GM23248 (cell line): ENCODE data around the gene TBCCD1. TPM values are rescaled to one million over a fixed set of nuclear protein-coding genes. Genes with fewer than 3 reads are reported as not detected.
"Not testable (repeated sequence)": the region's sequence is repeated elsewhere in the genome, so short reads cannot be mapped to it uniquely, and the experiment has no call there.

ENCODE experiments used
- DNase-seq: peaks from one replicate; pipeline ENCODE4 v3.0.0-alpha.2; 2015
- H2AFZ ChIP-seq: fragments of 200-600 bp; sonication (generic); 2 replicates; pipeline ENCODE4 v1.6.1; 2016; ENCODE audit warnings: antibody characterized with exemption
- H3F3A ChIP-seq: fragments of 200-600 bp; sonication (generic); 2 replicates; pipeline ENCODE4 v1.6.1; 2016; ENCODE audit warnings: mild to moderate bottlenecking, antibody characterized with exemption, mixed run types; ENCODE audit not compliant: insufficient read depth
- H3K27ac ChIP-seq: fragments of 200-600 bp; sonication (generic); 2 replicates; pipeline ENCODE4 v1.5.1; 2016; ENCODE audit warnings: mild to moderate bottlenecking
- H3K27me3 ChIP-seq: fragments of 200-600 bp; sonication (generic); replicated peaks from 2 replicates; pipeline ENCODE4 v1.6.1; 2016; ENCODE audit warnings: mild to moderate bottlenecking; ENCODE audit not compliant: insufficient read depth
- H3K36me3 ChIP-seq: fragments of 200-600 bp; sonication (generic); 2 replicates; pipeline ENCODE4 v1.6.1; 2016; ENCODE audit warnings: low read depth, mild to moderate bottlenecking
- H3K4me1 ChIP-seq: fragments of 200-600 bp; sonication (generic); 2 replicates; pipeline ENCODE4 v1.6.1; 2016; ENCODE audit warnings: mild to moderate bottlenecking; ENCODE audit not compliant: insufficient read depth
- H3K4me2 ChIP-seq: fragments of 200-600 bp; sonication (generic); one replicate; pipeline ENCODE4 v1.6.1; 2016; ENCODE audit warnings: mild to moderate bottlenecking; ENCODE audit not compliant: unreplicated experiment
- H3K4me3 ChIP-seq: fragments of 200-600 bp; sonication (generic); 2 replicates; pipeline ENCODE4 v1.5.1; 2016; ENCODE audit warnings: mild to moderate bottlenecking
- H3K79me2 ChIP-seq: fragments of 200-600 bp; sonication (generic); 2 replicates; pipeline ENCODE4 v1.6.1; 2016; ENCODE audit warnings: mild to moderate bottlenecking; ENCODE audit not compliant: insufficient read depth
- H3K9ac ChIP-seq: fragments of 200-600 bp; sonication (generic); 2 replicates; pipeline ENCODE4 v1.6.1; 2016; ENCODE audit warnings: mild to moderate bottlenecking
- H3K9me2 ChIP-seq: fragments of 200-600 bp; sonication (generic); 2 replicates; pipeline ENCODE4 v1.6.1; 2016; ENCODE audit warnings: mixed run types, mild to moderate bottlenecking, moderate library complexity; ENCODE audit not compliant: insufficient read depth
- H3K9me3 ChIP-seq: fragments of 200-600 bp; sonication (generic); one replicate; pipeline ENCODE4 v1.6.1; 2017; ENCODE audit warnings: low read depth
- H4K20me1 ChIP-seq: fragments of 200-600 bp; sonication (generic); 2 replicates; pipeline ENCODE4 v1.6.0; 2016; ENCODE audit not compliant: insufficient read depth
- EZH2 ChIP-seq: fragments of 200-600 bp; sonication (generic); IDR thresholded peaks from 2 replicates; pipeline ENCODE4 v1.6.1; 2018; ENCODE audit warnings: antibody characterized with exemption, mild to moderate bottlenecking; ENCODE audit not compliant: insufficient read depth, poor library complexity, severe bottlenecking
- EZH2phosphoT487 ChIP-seq: fragments of 200-600 bp; sonication (generic); IDR thresholded peaks from 2 replicates; pipeline ENCODE4 v1.6.1; 2018; ENCODE audit warnings: antibody characterized with exemption, moderate library complexity, mild to moderate bottlenecking, low read depth; ENCODE audit not compliant: insufficient read depth
- WGBS, 2 experiments: methylation state at CpG; one replicate each; pipeline ENCODE4 v1.1.6; 2015 to 2017; ENCODE audit warnings: low lambda C conversion rate in 2 of 2, low coverage in 1 of 2; ENCODE audit errors: missing lambda C conversion rate in 2 of 2; 5-methylcytosine and 5-hydroxymethylcytosine counted together
- in situ Hi-C: fragments of 300-500 bp; cut with MboI; formaldehyde crosslinking; loops from 2 replicates; pipeline ENCODE4 v1.15.0; 2020
- polyA plus RNA-seq: library from polyadenylated mRNA; unstranded; fragments of >200 nt; fragmentation: Nextera tagmentation; extraction: Ambion mirVana; gene quantifications from 2 replicates; pipeline ENCODE4 v1.2.1, GENCODE V29; 2016
- total RNA-seq: library from RNA; depleted of rRNA; stranded (reverse); fragments of >200 nt; shearing (Covaris generic); gene quantifications from 2 replicates; pipeline ENCODE4 v1.2.3, GENCODE V29; 2014

The TBCCD1 gene
- total and polyA plus RNA-seq, 2 experiments from 2014 or later = 14.6 to 15.6 TPM

GRCh38 chr3:186589121-186589520, 22.0 kb upstream of the TBCCD1 start:
- H3K27me3 ChIP-seq = no peaks in the 10 kb centered on the region
- H3K79me2 ChIP-seq = no peaks in the 10 kb centered on the region
- in situ Hi-C loops = no loop called here
- H4K20me1 ChIP-seq = no peaks in the 10 kb centered on the region
- 24 to 29% methylated on average over 3 of the region's 3 CpGs for WGBS, 2 experiments
- H3K36me3 ChIP-seq = peaks cover 16% of the 10 kb centered on the region
- no peaks in the 10 kb centered on the region for H3K9me3 ChIP-seq
- no peak overlapping the region for H3K4me2 ChIP-seq
- H3K27ac ChIP-seq = no peak overlapping the region
- TF ChIP-seq EZH2phosphoT487 (no peak), EZH2 (no peak)
- no peak overlapping the region for H3K4me3 ChIP-seq
- DNase-seq = peak; percentile 61
- H3K9ac ChIP-seq = no peak overlapping the region
- no peak overlapping the region for H2AFZ ChIP-seq
- H3F3A ChIP-seq = peaks cover 22% of the 10 kb centered on the region
- peaks cover 10% of the 10 kb centered on the region; the same call in 1 of the 2 replicates for H3K4me1 ChIP-seq
- H3K9me2 ChIP-seq = no peaks in the 10 kb centered on the region

GRCh38 chr3:186588632-186589031, 21.5 kb upstream of the TBCCD1 start:
- in situ Hi-C loops = no loop called here
- peaks cover 14% of the 10 kb centered on the region; the same call in 1 of the 2 replicates for H3K4me1 ChIP-seq
- H3F3A ChIP-seq = peaks cover 27% of the 10 kb centered on the region
- no peaks in the 10 kb centered on the region for H3K9me2 ChIP-seq
- H3K27me3 ChIP-seq = no peaks in the 10 kb centered on the region
- no peaks in the 10 kb centered on the region for H4K20me1 ChIP-seq
- no peaks in the 10 kb centered on the region for H3K79me2 ChIP-seq
- DNase-seq = peak; percentile 26
- H2AFZ ChIP-seq = no peak overlapping the region
- H3K36me3 ChIP-seq = peaks cover 21% of the 10 kb centered on the region
- no peak overlapping the region for H3K4me3 ChIP-seq
- H3K9me3 ChIP-seq = no peaks in the 10 kb centered on the region
- TF ChIP-seq EZH2 (no peak), EZH2phosphoT487 (no peak)
- no peak overlapping the region for H3K9ac ChIP-seq
- 66 to 68% methylated on average over 2 of the region's 2 CpGs for WGBS, 2 experiments
- H3K4me2 ChIP-seq = no peak overlapping the region
- H3K27ac ChIP-seq = no peak overlapping the region

- H3K27me3 ChIP-seq = no peaks in the 10 kb centered on the region
- peaks cover 34% of the 10 kb centered on the region for H3K36me3 ChIP-seq
- no peak for TF ChIP-seq EZH2
- TF ChIP-seq EZH2phosphoT487 = no peak
- H4K20me1 ChIP-seq = no peaks in the 10 kb centered on the region
- no peaks in the 10 kb centered on the region for H3K79me2 ChIP-seq
- no peak overlapping the region for H3K4me3 ChIP-seq
- no peak overlapping the region for H3K9ac ChIP-seq
- no peak overlapping the region for H3K4me2 ChIP-seq
- no peak overlapping the region for H2AFZ ChIP-seq
- in situ Hi-C loops = no loop called here
- H3K27ac ChIP-seq = no peak overlapping the region
- no peaks in the 10 kb centered on the region for H3K9me2 ChIP-seq
- H3F3A ChIP-seq = peaks cover 41% of the 10 kb centered on the region
- no peak for DNase-seq
- H3K4me1 ChIP-seq = peaks cover 14% of the 10 kb centered on the region; the same call in 1 of the 2 replicates
- H3K9me3 ChIP-seq = no peaks in the 10 kb centered on the region
These were observed 20.0 kb upstream of the TBCCD1 start for GRCh38 chr3:186587183-186587582.

- WGBS, 2 experiments = 86 to 94% methylated on average over 8 to 9 of the region's 9 CpGs
These were observed 19.1 kb upstream of the TBCCD1 start for GRCh38 chr3:186586245-186586644.

GRCh38 chr3:186583831-186584230, 16.7 kb upstream of the TBCCD1 start:
- TF ChIP-seq EZH2 (no peak), EZH2phosphoT487 (no peak)
- Histone ChIP-seq H3K4me3 (no peak overlapping the region), H2AFZ (no peak overlapping the region), H3K4me2 (no peak overlapping the region), H3K9me2 (no peaks in the 10 kb centered on the region), H3K4me1 (peaks cover 6% of the 10 kb centered on the region; the same call in 1 of the 2 replicates), H3K27me3 (no peaks in the 10 kb centered on the region), H3K79me2 (no peaks in the 10 kb centered on the region), H3K36me3 (peaks cover 48% of the 10 kb centered on the region), H4K20me1 (no peaks in the 10 kb centered on the region), H3K9ac (no peak overlapping the region), H3K9me3 (no peaks in the 10 kb centered on the region), H3F3A (peaks cover 30% of the 10 kb centered on the region), H3K27ac (no peak overlapping the region)
- in situ Hi-C loops = no loop called here
- peak; percentile 70 for DNase-seq
- WGBS, 2 experiments = 43 to 44% methylated on average over 5 of the region's 5 CpGs

More at GRCh38 chr3:186586245-186586644, 19.1 kb upstream of the TBCCD1 start:
- H3K79me2 ChIP-seq, DNase-seq, H3K4me2 ChIP-seq, H4K20me1 ChIP-seq, H3K4me3 ChIP-seq, H3K9me2 ChIP-seq, H3K27ac ChIP-seq, H3K9ac ChIP-seq, in situ Hi-C loops, H2AFZ ChIP-seq, H3K27me3 ChIP-seq, H3K9me3 ChIP-seq: not testable (repeated sequence)
- Histone ChIP-seq H3F3A (peaks cover 43% of the 10 kb centered on the region), H3K36me3 (peaks cover 37% of the 10 kb centered on the region), H3K4me1 (peaks cover 14% of the 10 kb centered on the region; the same call in 1 of the 2 replicates)
